Common myeloid progenitor, CD34-positive (primary cell): ENCODE measurements around the gene EPYC.

Experiments used
- CTCF ChIA-PET: fragments of 350-600 bp; sonication (Branson Sonifier 250); formaldehyde crosslinking; loops from one replicate; lab custom pipeline; 2021; ENCODE audit warnings: antibody characterized with exemption; lab: Charles Lee
- POLR2A ChIA-PET: fragments of 350-600 bp; sonication (Branson Sonifier 250); formaldehyde crosslinking; loops from one replicate; lab custom pipeline; 2021; ENCODE audit warnings: antibody characterized with exemption; lab: Charles Lee
- DNase-seq, 3 donors: peaks; one replicate each; pipeline versions ENCODE4 v3.0.0 to v3.0.0-alpha.2; 2013
- H3K27ac ChIP-seq, 2 experiments: 1 replicate in 1 of 2; 2 replicates in 1 of 2; pipeline ENCODE4 v1.7.0; 2013; ENCODE audit warnings: inconsistent platforms in 2 of 2, low read length in 2 of 2, mild to moderate bottlenecking in 2 of 2, low read depth in 1 of 2, moderate library complexity in 1 of 2; ENCODE audit not compliant: severe bottlenecking in 2 of 2, insufficient read depth in 1 of 2, poor library complexity in 1 of 2
- H3K27me3 ChIP-seq, 5 experiments: replicated peaks in 2 of 5; 1 replicate in 3 of 5; 2 replicates in 2 of 5; pipeline versions ENCODE4 v1.6.1 to v1.7.0; 2013; ENCODE audit warnings: low read length in 4 of 5, mild to moderate bottlenecking in 2 of 5, moderate library complexity in 2 of 5, inconsistent platforms in 1 of 5; ENCODE audit not compliant: insufficient read depth in 5 of 5, control insufficient read depth in 4 of 5
- H3K36me3 ChIP-seq, 4 experiments: 1 replicate in 2 of 4; 2 replicates in 2 of 4; pipeline versions ENCODE4 v1.6.1 to v1.7.0; 2013; ENCODE audit warnings: low read length in 3 of 4, control low read depth in 1 of 4, mild to moderate bottlenecking in 1 of 4; ENCODE audit not compliant: control insufficient read depth in 4 of 4, insufficient read depth in 4 of 4
- H3K4me1 ChIP-seq, 4 experiments: 1 replicate in 3 of 4; 2 replicates in 1 of 4; pipeline versions ENCODE4 v1.6.1 to v1.7.1; 2013; ENCODE audit warnings: low read length in 3 of 4, mild to moderate bottlenecking in 3 of 4, control low read depth in 1 of 4, inconsistent platforms in 1 of 4, moderate library complexity in 1 of 4; ENCODE audit not compliant: control insufficient read depth in 4 of 4, insufficient read depth in 4 of 4; ENCODE audit errors: control extremely low read depth in 1 of 4
- H3K4me3 ChIP-seq, 7 experiments: 1 replicate in 4 of 7; 2 replicates in 3 of 7; pipeline versions ENCODE4 v1.5.1 to v1.7.0; 2013; ENCODE audit warnings: mild to moderate bottlenecking in 7 of 7, low read length in 6 of 7, moderate library complexity in 6 of 7, inconsistent platforms in 2 of 7, low read depth in 2 of 7, control low read depth in 1 of 7; ENCODE audit not compliant: insufficient read depth in 4 of 7, control insufficient read depth in 1 of 7; ENCODE audit errors: extremely low read depth in 1 of 7
- H3K9me3 ChIP-seq, 5 experiments: 1 replicate in 4 of 5; 2 replicates in 1 of 5; pipeline versions ENCODE4 v1.6.1 to v1.7.1; 2013; ENCODE audit warnings: low read length in 4 of 5, mild to moderate bottlenecking in 2 of 5, inconsistent platforms in 1 of 5, low read depth in 1 of 5, moderate library complexity in 1 of 5; ENCODE audit not compliant: control insufficient read depth in 4 of 5, insufficient read depth in 2 of 5; ENCODE audit errors: control extremely low read depth in 1 of 5
- WGBS: methylation state at CpG from one replicate; pipeline ENCODE4 v1.1.5; 2013; ENCODE audit not compliant: insufficient coverage; 5-methylcytosine and 5-hydroxymethylcytosine counted together

EPYC gene

DNA sequence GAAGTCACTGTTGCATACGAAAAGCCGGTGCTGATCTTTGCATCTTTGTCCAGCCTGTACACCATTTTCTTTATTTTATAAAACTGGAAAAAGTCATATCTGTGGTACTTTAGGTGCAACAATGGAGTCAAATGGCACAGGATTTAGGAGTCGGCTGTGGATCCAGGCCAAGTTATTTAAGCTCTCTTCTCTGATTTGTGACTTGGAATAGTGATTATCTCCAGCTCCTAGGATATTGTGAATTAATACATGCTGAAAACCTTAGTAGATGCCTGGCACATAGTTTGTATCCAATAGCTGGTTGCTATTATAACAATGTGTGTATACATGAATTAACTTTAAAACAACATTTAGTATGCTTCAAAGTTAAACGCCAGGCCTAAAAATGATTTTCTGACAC lies 43.6 kb downstream of the EPYC start:
- Histone ChIP-seq H3K27me3 (no peaks in the 10 kb centered on the region), H3K4me3 (no peak overlapping the region), H3K27ac (no peak overlapping the region), H3K4me1 (no peaks in the 10 kb centered on the region), H3K36me3 (no peaks in the 10 kb centered on the region), H3K9me3 (no peaks in the 10 kb centered on the region)
- ChIA-PET POLR2A (no interaction called here), CTCF (interaction anchor here (0.6 to 1.4 kb wide), 5 partner anchors 9 to 1212 kb away, joined by 3 to 6 read pairs (median 4); no protein-coding TSS in a partner anchor)
- DNase-seq: no peak
- 100% methylated on average over 1 of the region's 4 CpGs for WGBS

- no peak overlapping the region for H3K4me3 ChIP-seq
- no peaks in the 10 kb centered on the region for H3K36me3 ChIP-seq
- H3K27me3 ChIP-seq: no peaks in the 10 kb centered on the region
- 0% methylated on average over 2 of the region's 4 CpGs for WGBS
- no peaks in the 10 kb centered on the region for H3K9me3 ChIP-seq
- H3K4me1 ChIP-seq: no peaks in the 10 kb centered on the region
- ChIA-PET POLR2A (no interaction called here), CTCF (interaction anchor here (0.5 to 1.0 kb wide), 4 partner anchors 8 to 848 kb away, joined by 3 to 4 read pairs (median 3); no protein-coding TSS in a partner anchor)
- peak; percentile 30 to 62 (median 58) for DNase-seq
- no peak overlapping the region for H3K27ac ChIP-seq
Measured at GRCh38 chr12:90959538-90960139, 45.1 kb downstream of the EPYC start.

DNA sequence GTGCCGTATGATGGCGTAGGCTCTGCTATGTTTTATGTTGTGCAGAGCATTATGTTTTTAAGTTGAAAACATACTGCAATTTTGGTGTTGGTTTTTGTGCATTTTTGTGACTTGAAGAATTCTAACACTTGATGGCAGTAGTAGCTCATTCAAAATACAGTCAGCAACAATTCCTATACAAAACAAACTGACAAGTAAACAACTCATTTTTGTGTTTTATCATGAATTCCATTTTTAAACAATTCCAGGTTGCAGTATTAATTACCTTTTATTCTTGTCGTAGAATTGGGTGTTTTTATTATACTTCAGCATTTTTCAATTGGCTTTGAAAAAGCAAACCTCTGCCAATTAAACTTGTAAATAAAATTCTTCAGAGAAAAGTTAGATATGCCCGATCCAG lies 45.7 kb downstream of the EPYC start:
- POLR2A ChIA-PET: no interaction called here
- WGBS: 100% methylated on average over 2 of the region's 4 CpGs
- DNase-seq: peak in 2 of 3 donors; percentile 11
- no peak overlapping the region for H3K27ac ChIP-seq
- H3K36me3 ChIP-seq: no peaks in the 10 kb centered on the region
- H3K9me3 ChIP-seq: peaks cover 0 to 2% (median 0%) of the 10 kb centered on the region in 5 experiments
- CTCF ChIA-PET: interaction anchor here (0.5 to 1.0 kb wide), 5 partner anchors 9 to 849 kb away, joined by 3 to 5 read pairs (median 3); no protein-coding TSS in a partner anchor
- no peaks in the 10 kb centered on the region for H3K27me3 ChIP-seq
- H3K4me1 ChIP-seq: no peaks in the 10 kb centered on the region
- H3K4me3 ChIP-seq: no peak overlapping the region

DNA sequence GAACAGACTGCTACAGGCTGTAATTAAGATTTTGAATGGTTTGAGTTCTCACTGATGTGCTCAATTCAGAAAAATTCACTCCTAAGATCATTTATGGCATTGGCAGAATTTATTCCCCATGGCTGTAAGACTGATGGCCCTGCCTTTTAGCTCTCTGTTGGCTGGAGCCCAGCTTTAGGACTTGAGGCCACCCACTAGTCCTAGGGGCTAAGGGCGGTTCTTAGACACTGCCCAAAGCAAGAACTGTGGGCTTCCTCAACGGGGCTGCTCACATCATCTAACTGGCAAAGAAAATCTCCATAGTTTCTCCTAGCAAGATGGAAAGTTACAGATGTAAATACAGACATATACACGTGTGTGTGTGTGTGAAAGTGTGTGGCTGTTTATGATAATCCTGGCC lies 46.4 kb downstream of the EPYC start:
- H3K27ac ChIP-seq: no peak overlapping the region
- peaks cover 0 to 4% (median 0%) of the 10 kb centered on the region in 5 experiments for H3K9me3 ChIP-seq
- DNase-seq: no peak
- H3K27me3 ChIP-seq: no peaks in the 10 kb centered on the region
- WGBS: 100% methylated on average over 2 of the region's 3 CpGs
- no peak overlapping the region for H3K4me3 ChIP-seq
- no peaks in the 10 kb centered on the region for H3K4me1 ChIP-seq
- ChIA-PET CTCF (interaction anchor here (0.5 to 1.0 kb wide), 4 partner anchors 10 to 397 kb away, joined by 3 to 5 read pairs (median 3); no protein-coding TSS in a partner anchor), POLR2A (no interaction called here)
- no peaks in the 10 kb centered on the region for H3K36me3 ChIP-seq

DNA sequence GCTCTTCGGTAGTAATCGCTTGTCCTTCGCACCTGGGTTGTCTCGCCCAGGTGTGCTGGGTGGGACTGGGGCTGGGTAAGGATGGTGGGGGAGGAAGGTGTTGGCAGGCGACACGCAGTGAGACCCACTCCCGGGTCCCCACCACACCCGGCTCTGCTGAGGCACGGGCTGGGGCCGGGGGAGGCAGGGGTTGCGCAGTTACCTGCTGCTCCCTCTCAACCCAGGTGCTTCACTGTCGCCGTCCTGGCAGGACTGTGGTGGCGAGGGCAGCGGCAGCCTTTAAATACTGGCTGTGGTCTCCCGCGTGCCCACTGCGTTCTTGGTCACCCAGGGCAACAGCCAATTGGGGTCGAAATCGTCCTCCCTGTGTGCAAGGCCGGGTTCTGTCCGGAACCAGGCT lies 49.9 kb downstream of the EPYC start, which contains the start of gene CCER1:
Gene CCER1 (minus strand): TSS at position 256 of the 400 bp plus-strand sequence. CDS start 434 bp downstream, outside the sequence.
- CTCF ChIA-PET: interaction anchor here (0.6 kb wide), 1 partner anchor 23 kb away, joined by 3 read pairs; no protein-coding TSS in a partner anchor
- H3K9me3 ChIP-seq: peaks cover 0 to 4% (median 0%) of the 10 kb centered on the region in 5 experiments
- POLR2A ChIA-PET: interaction anchor here (0.5 kb wide), 1 partner anchor 14 kb away, joined by 3 read pairs; no protein-coding TSS in a partner anchor
- WGBS: 96% methylated on average over 21 of the region's 22 CpGs
- H3K4me1 ChIP-seq: no peaks in the 10 kb centered on the region
- no peak within 1 kb of the TSS for H3K27ac ChIP-seq
- no peaks in the 10 kb centered on the region for H3K27me3 ChIP-seq
- H3K36me3 ChIP-seq: no peaks in the 10 kb centered on the region
- DNase-seq: no peak
- no peak within 1 kb of the TSS for H3K4me3 ChIP-seq

DNA sequence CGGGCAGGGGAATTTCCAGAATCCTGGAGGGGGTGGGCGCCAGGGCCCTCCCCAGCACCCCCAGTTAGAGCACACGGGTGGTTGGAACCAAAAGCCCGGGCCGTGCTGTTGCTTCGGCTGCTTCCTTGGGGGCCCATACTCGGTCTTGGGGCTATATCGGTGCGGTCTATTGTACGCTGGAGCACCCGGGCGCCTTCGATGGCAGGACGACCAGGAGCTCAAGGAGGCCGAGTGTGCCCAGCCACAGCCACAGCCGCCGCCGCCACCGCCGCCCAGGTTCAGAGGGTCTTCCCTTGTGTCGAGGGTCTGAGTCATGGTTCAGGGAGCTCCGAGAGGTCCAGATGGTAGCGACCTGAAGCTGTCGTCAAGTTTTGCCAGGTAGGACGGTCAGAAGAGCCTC lies 50.3 kb downstream of the EPYC start:
- Histone ChIP-seq H3K36me3 (no peaks in the 10 kb centered on the region), H3K27me3 (no peaks in the 10 kb centered on the region), H3K4me1 (no peaks in the 10 kb centered on the region), H3K4me3 (no peak overlapping the region), H3K9me3 (peaks cover 0 to 4% (median 0%) of the 10 kb centered on the region in 5 experiments), H3K27ac (no peak overlapping the region)
- POLR2A ChIA-PET: interaction anchor here (0.5 kb wide), 1 partner anchor 14 kb away, joined by 3 read pairs; no protein-coding TSS in a partner anchor
- 96% methylated on average over 23 of the region's 25 CpGs for WGBS
- CTCF ChIA-PET: interaction anchor here (0.6 kb wide), 1 partner anchor 23 kb away, joined by 3 read pairs; no protein-coding TSS in a partner anchor
- no peak for DNase-seq

DNA sequence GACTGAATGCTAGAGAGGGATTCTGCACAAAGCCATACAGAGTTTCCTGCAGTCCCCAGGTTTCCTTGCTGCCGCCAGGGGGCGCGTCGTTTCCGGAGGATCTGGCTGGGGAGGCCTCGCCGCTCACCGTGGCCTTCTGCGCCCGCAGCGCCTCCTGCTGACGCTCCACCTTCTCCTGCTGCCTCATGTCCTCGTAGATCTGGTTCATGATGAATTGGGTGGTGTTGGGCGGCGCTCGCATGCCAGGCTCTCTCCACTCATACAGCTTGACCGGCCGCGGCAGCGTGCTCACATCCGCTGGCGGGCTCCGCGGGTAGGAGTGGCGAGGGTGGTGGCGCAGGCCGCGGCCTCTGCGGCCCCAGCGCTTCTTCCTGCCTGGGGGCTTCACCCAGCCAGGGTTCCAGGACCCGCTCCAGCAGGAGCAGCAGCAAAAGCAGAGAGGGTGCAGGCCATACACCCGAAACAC lies 50.8 kb downstream of the EPYC start:
- H3K36me3 ChIP-seq: no peaks in the 10 kb centered on the region
- POLR2A ChIA-PET: no interaction called here
- no peaks in the 10 kb centered on the region for H3K4me1 ChIP-seq
- no peak overlapping the region for H3K27ac ChIP-seq
- no peaks in the 10 kb centered on the region for H3K27me3 ChIP-seq
- no peak overlapping the region for H3K4me3 ChIP-seq
- WGBS: 92% methylated on average over 19 of the region's 32 CpGs
- H3K9me3 ChIP-seq: peaks cover 0 to 4% (median 0%) of the 10 kb centered on the region in 5 experiments
- CTCF ChIA-PET: no interaction called here
- peak in 1 of 3 donors; percentile 11 for DNase-seq
